ENCODE results near the gene CCNT2. TPM values are rescaled to one million over a fixed set of nuclear protein-coding genes. Genes with fewer than 3 reads are reported as not detected.

The CCNT2 gene
- total and polyA plus RNA-seq, 4 donors = 6.0 to 33.0 (median 14.9) TPM

- Histone ChIP-seq H3K9ac (ENCODE audit: low read depth in 1 of 2, low read length in 2 of 2) (no peak overlapping the region), H3K4me3 (ENCODE audit: low read depth in 1 of 3, low read length in 3 of 3) (no peak overlapping the region), H3K27ac (ENCODE audit: low read depth in 1 of 2, low read length in 2 of 2) (no peak overlapping the region), H3K9me3 (ENCODE audit: control insufficient read depth in 4 of 4, low read length in 3 of 4) (no peaks in the 10 kb centered on the region), H3K27me3 (ENCODE audit: control insufficient read depth in 4 of 4, insufficient read depth in 4 of 4, low read length in 3 of 4) (no peaks in the 10 kb centered on the region), H3K36me3 (ENCODE audit: control insufficient read depth in 4 of 4, insufficient read depth in 3 of 4, low read depth in 1 of 4, low read length in 3 of 4) (peaks cover 5 to 54% (median 38%) of the 10 kb centered on the region in 4 donors), H3K4me1 (ENCODE audit: control insufficient read depth in 4 of 4, insufficient read depth in 4 of 4, low read length in 3 of 4) (no peaks in the 10 kb centered on the region)
- DNase-seq (ENCODE audit: low spot score) = no peak
- TF ChIP-seq RXRA (IDR thresholded peaks at IDR 0.05) (no peak), GABPA (IDR thresholded peaks at IDR 0.05 in 1 of 2, conservative IDR thresholded peaks at IDR 0.05 in 1 of 2) (no peak), REST (IDR thresholded peaks at IDR 0.05) (no peak), HNF4A (conservative IDR thresholded peaks at IDR 0.05) (no peak), TAF1 (conservative IDR thresholded peaks at IDR 0.05) (no peak), FOXA2 (IDR thresholded peaks at IDR 0.05) (no peak), SP1 (IDR thresholded peaks at IDR 0.05) (no peak), NR2F2 (IDR thresholded peaks at IDR 0.05) (no peak), HNF4G (IDR thresholded peaks at IDR 0.05) (no peak), ZBTB33 (IDR thresholded peaks at IDR 0.05) (no peak), FOXA1 (IDR thresholded peaks at IDR 0.05) (no peak), ATF3 (IDR thresholded peaks at IDR 0.05) (no peak), JUND (IDR thresholded peaks at IDR 0.05) (no peak)
- WGBS = 96% methylated on average over 3 of the region's 3 CpGs
Measured at GRCh38 chr2:134952608-134953007, 34.0 kb downstream of the CCNT2 start.

GRCh38 chr2:134954065-134954464 is 35.4 kb downstream of the CCNT2 start:
- Histone ChIP-seq H3K4me3 (ENCODE audit: low read depth in 1 of 3, low read length in 3 of 3) (no peak overlapping the region), H3K9ac (ENCODE audit: low read depth in 1 of 2, low read length in 2 of 2) (no peak overlapping the region), H3K36me3 (ENCODE audit: control insufficient read depth in 4 of 4, insufficient read depth in 3 of 4, low read depth in 1 of 4, low read length in 3 of 4) (peaks cover 4 to 46% (median 34%) of the 10 kb centered on the region in 4 donors), H3K4me1 (ENCODE audit: control insufficient read depth in 4 of 4, insufficient read depth in 4 of 4, low read length in 3 of 4) (no peaks in the 10 kb centered on the region), H3K9me3 (ENCODE audit: control insufficient read depth in 4 of 4, low read length in 3 of 4) (no peaks in the 10 kb centered on the region), H3K27ac (ENCODE audit: low read depth in 1 of 2, low read length in 2 of 2) (no peak overlapping the region), H3K27me3 (ENCODE audit: control insufficient read depth in 4 of 4, insufficient read depth in 4 of 4, low read length in 3 of 4) (no peaks in the 10 kb centered on the region)
- no peak for DNase-seq (ENCODE audit: low spot score)
- whole genome bisulfite sequencing = 96% methylated on average over 5 of the region's 5 CpGs
- TF ChIP-seq HNF4A (conservative IDR thresholded peaks at IDR 0.05) (no peak), CTCF (IDR thresholded peaks at IDR 0.05; ENCODE audit: low read depth, low read length, missing input control) (no peak), ZBTB33 (IDR thresholded peaks at IDR 0.05) (no peak), HNF4G (IDR thresholded peaks at IDR 0.05) (no peak), FOXA1 (IDR thresholded peaks at IDR 0.05) (no peak), EGR1 (IDR thresholded peaks at IDR 0.05; ENCODE audit: low read depth in 2 of 2) (no peak), MAX (IDR thresholded peaks at IDR 0.05) (no peak), NR2F2 (IDR thresholded peaks at IDR 0.05) (no peak), ATF3 (IDR thresholded peaks at IDR 0.05) (no peak), RXRA (IDR thresholded peaks at IDR 0.05) (no peak), SP1 (IDR thresholded peaks at IDR 0.05) (no peak), REST (IDR thresholded peaks at IDR 0.05) (no peak), FOXA2 (IDR thresholded peaks at IDR 0.05) (no peak)

All from liver (tissue), 9 donors.